Fibroblast of lung (primary cell): ENCODE data around the gene LHFPL4.

ENCODE experiments used
- EZH2 ChIP-seq: IDR thresholded peaks from 2 replicates; pipeline ENCODE4 v1.5.1; 2012; ENCODE audit warnings: low read length, control low read depth, mild to moderate bottlenecking; ENCODE audit errors: missing control alignments
- TF ChIP-seq, protein P1 (sequence below), 2 donors: IDR thresholded peaks in 1 of 2; conservative IDR thresholded peaks in 1 of 2; 1 replicate in 1 of 2; 2 replicates in 1 of 2; pipeline ENCODE4 v1.5.1; 2011 to 2012; ENCODE audit warnings: low read length in 2 of 2, control low read depth in 1 of 2, inconsistent platforms in 1 of 2, low read depth in 1 of 2, mild to moderate bottlenecking in 1 of 2

DNA sequence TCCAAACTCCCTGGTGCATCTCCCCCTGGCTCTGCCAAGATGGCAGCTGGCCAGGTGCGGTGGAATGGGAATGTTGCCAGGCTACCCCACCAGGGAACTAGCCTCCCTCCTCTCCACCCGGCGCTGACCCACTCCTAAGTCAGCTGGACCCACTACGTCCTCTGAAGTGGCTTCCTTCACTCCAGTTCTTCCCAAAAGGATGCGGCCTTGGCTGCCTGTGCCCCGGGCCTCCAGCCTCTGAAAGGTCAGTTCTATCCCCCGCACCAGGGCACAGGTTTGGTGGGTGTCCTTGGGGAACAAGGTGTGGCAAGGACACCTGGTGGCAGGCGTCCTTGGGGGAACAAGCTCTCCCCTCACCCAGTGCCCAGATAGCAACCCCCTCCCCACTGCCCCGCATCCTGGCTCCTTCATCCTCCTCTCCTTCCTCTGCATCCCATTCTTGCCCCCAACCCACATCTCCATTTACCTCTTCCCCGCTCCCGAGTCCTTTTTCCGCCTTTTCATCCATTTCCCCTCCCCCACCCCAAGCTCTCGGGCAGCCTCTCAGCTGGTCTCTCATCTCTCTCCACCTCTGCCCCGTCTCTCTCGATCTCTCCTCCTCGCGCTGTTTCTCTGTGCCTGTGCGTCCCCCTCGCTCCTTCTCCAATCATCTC is 54.0 kb downstream of the LHFPL4 start:
- TF ChIP-seq, protein P1, sequence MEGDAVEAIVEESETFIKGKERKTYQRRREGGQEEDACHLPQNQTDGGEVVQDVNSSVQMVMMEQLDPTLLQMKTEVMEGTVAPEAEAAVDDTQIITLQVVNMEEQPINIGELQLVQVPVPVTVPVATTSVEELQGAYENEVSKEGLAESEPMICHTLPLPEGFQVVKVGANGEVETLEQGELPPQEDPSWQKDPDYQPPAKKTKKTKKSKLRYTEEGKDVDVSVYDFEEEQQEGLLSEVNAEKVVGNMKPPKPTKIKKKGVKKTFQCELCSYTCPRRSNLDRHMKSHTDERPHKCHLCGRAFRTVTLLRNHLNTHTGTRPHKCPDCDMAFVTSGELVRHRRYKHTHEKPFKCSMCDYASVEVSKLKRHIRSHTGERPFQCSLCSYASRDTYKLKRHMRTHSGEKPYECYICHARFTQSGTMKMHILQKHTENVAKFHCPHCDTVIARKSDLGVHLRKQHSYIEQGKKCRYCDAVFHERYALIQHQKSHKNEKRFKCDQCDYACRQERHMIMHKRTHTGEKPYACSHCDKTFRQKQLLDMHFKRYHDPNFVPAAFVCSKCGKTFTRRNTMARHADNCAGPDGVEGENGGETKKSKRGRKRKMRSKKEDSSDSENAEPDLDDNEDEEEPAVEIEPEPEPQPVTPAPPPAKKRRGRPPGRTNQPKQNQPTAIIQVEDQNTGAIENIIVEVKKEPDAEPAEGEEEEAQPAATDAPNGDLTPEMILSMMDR (conservative IDR thresholded peaks at IDR 0.05 in 1 of 2, IDR thresholded peaks at IDR 0.05 in 1 of 2; ENCODE audit: low read depth in 1 of 2, low read length in 2 of 2), result no peak
- no peak for TF ChIP-seq EZH2
